HAP-1 (cell line): ENCODE results near the gene CLDN6.

ENCODE experiments used
- DNase-seq, 2 experiments: peaks; one replicate each; pipeline ENCODE4 v3.0.0-alpha.2; 2016 to 2020; ENCODE audit warnings: low spot score in 2 of 2
- H3K27me3 ChIP-seq: fragments of 250-450 bp; sonication (Bioruptor Pico); 2 replicates; pipeline ENCODE4 v1.5.1; 2020; ENCODE audit warnings: low read depth, mild to moderate bottlenecking, moderate library complexity
- H3K36me3 ChIP-seq: fragments of 250-450 bp; sonication (Bioruptor Pico); replicated peaks from 2 replicates; pipeline ENCODE4 v1.5.1; 2020; ENCODE audit warnings: mild to moderate bottlenecking
- H3K4me1 ChIP-seq: fragments of 250-450 bp; sonication (Bioruptor Pico); 2 replicates; pipeline ENCODE4 v1.5.1; 2020; ENCODE audit warnings: mild to moderate bottlenecking
- H3K4me3 ChIP-seq: fragments of 250-450 bp; sonication (Bioruptor Pico); 2 replicates; pipeline ENCODE4 v1.5.1; 2020; ENCODE audit warnings: mild to moderate bottlenecking, moderate library complexity
- H3K9me3 ChIP-seq: fragments of 250-450 bp; sonication (Bioruptor Pico); 2 replicates; pipeline ENCODE4 v1.5.1; 2020; ENCODE audit warnings: mild to moderate bottlenecking, moderate library complexity
- in situ Hi-C: fragments of 300-500 bp; cut with MboI; formaldehyde crosslinking; loops from 3 replicates; pipeline ENCODE4 v1.14.3; 2020; ENCODE audit warnings: low sequenced_read_pairs, inconsistent platforms, mixed read lengths

CLDN6 gene

DNA sequence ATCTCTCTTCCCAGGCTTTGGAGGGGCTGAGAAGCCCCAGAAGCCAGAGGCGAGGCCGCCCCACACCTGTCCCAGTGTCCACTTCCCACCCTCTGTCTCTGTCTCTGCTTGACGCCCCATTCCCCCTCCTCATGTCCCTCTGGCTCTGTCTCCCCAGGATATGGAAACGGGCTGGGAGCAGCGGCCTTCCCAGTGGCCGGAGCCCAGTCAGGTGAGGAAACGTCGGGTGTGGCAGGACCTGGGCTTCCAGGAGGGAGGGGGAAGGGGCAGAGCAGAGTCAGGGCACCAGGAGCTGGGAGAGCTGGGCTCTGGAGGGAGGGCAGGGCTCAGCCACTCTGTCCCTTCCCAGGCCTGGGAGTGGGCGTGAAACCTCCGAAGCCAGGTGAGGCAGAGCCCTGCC is 27.1 kb downstream of the CLDN6 start:
- Histone ChIP-seq H3K27me3 (peaks cover 3% of the 10 kb centered on the region; the same call in 1 of the 2 replicates), H3K36me3 (no peaks in the 10 kb centered on the region), H3K4me1 (no peaks in the 10 kb centered on the region), H3K4me3 (no peak overlapping the region), H3K9me3 (no peaks in the 10 kb centered on the region)
- in situ Hi-C loops = no loop called here
- no peak for DNase-seq

DNA sequence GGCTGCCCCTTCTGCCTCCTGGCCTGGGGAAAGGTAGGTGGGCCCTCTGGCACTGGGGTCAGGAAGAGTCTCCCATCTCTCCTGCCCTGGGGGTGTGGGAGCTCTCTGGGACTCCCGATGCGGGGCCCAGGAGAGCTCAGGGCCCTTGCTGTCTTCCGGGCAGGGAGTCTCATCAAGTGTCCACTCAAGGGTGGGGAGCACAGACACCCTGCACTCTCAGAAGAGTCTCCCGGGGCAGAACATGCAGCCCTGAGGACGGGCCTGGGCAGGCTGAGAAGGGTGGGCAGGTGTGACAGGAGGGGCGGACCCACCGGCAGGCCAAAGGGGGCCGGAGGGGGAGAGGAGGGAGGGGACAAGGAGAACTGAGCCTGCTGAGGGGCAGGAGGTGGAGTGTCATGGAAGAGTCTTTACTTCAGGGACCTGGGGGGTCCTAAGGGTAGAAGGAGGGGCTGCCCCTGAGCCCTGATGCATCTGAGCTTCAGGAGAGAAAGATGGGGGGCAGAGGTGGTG is 29.3 kb downstream of the CLDN6 start:
- H3K36me3 ChIP-seq = no peaks in the 10 kb centered on the region
- H3K4me1 ChIP-seq = peaks cover 4% of the 10 kb centered on the region
- no peak overlapping the region for H3K4me3 ChIP-seq
- in situ Hi-C loops = no loop called here
- peaks cover 3% of the 10 kb centered on the region; the same call in 1 of the 2 replicates for H3K27me3 ChIP-seq
- DNase-seq = no peak
- no peaks in the 10 kb centered on the region for H3K9me3 ChIP-seq

DNA sequence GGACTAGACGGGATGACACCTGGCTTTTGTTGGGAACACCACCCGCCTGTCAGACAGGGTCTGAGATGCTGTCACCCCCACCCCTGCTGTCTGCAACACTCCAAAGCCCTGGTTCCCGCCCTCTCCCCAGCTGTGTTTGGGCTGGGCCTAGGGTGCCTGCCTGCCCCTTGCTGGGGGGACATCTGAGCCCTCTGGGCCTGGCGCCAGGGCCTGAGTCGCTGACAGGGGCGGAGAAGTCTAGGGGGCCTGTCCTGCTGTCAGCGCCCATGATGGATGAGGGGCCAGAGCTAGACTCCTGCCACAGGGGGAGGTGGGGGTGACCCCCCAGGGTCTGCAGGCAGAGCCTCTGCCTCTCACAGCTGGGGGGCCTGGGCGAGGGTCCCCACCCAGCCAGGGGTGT is 30.1 kb downstream of the CLDN6 start:
- H3K4me1 ChIP-seq = peaks cover 7% of the 10 kb centered on the region
- in situ Hi-C loops = no loop called here
- H3K36me3 ChIP-seq = no peaks in the 10 kb centered on the region
- peaks cover 3% of the 10 kb centered on the region; the same call in 1 of the 2 replicates for H3K27me3 ChIP-seq
- no peak overlapping the region for H3K4me3 ChIP-seq
- no peaks in the 10 kb centered on the region for H3K9me3 ChIP-seq
- DNase-seq = no peak

DNA sequence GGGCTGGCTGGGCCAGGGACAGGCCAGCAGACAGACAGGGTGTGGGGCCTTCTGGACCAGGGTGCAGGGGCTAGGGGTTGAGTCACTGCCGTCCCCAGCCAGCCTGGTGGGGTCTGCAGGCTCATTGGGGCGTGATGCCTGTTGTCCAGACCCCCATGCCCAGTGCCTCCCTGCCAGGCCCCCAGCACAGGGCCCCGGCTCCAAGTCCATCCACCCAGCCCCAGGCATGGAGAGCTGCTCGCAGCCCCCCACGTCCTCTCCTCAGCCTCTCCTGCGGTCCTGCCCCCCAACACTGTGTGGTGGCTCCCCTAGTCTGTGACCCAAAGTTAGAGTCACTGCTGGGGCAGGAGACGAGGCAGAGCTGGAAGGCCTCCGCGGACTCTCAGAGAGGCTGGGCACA is 30.7 kb downstream of the CLDN6 start:
- in situ Hi-C loops = no loop called here
- Histone ChIP-seq H3K9me3 (no peaks in the 10 kb centered on the region), H3K4me3 (no peak overlapping the region), H3K36me3 (no peaks in the 10 kb centered on the region), H3K4me1 (peaks cover 7% of the 10 kb centered on the region), H3K27me3 (peaks cover 3% of the 10 kb centered on the region; the same call in 1 of the 2 replicates)
- DNase-seq = no peak

DNA sequence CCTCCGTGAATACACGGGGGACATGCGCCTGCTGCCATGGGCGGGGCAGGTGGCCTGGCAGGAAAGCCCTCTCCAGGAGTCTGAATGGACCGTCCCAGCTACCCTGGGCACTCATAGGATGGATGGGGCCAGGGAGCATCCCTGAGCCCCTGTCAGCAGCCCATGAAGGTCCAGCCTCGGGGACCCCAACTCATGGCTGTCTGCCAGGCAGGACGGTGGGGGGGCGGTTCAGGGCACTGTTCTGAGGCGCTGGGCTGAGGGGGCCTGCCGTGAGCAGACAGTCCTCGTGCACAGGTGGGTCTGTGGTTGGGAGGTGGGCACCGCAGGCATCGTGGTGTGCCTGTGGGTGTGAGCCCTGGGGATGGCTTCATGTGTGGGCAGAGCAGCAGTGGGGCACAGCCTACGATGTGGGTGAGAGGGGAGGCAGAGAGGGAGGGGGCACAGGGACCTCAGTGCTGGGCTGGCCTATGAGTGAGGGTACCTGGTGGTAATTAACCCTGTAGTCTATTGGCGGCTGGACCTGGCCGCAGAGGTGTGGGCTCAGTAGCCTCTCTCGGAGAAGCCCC is 31.3 kb downstream of the CLDN6 start:
- H3K4me3 ChIP-seq = no peak overlapping the region
- DNase-seq = no peak

DNA sequence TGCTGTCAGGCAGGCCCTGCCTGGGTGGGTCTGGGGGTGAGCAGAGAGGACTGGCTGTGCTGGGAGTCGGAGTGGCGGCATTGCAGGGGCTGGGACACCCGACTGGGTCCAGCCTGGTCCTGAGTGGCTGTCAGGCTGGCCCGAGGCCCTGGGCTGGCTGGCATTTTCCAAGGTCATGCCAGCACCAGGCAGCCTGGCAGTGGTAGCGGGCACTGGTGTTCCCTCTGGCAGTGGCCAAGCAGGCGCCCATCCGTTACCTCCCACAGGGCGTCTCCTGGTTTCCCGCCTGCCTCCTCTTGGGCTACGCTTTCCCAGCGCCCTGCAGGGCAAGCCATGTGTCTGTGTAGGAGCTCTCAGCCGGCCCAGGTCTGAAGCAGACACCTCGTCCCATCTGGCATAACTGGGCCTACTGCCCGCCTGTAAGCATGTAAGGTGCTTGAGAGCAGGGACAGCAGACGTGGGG is 32.1 kb downstream of the CLDN6 start:
- Histone ChIP-seq H3K4me1 (peaks cover 17% of the 10 kb centered on the region), H3K36me3 (no peaks in the 10 kb centered on the region), H3K27me3 (peaks cover 3% of the 10 kb centered on the region; the same call in 1 of the 2 replicates), H3K4me3 (no peak overlapping the region), H3K9me3 (no peaks in the 10 kb centered on the region)
- in situ Hi-C loops = no loop called here
- DNase-seq = no peak

More for the DNA sequence above, 31.3 kb downstream of the CLDN6 start:
- Histone ChIP-seq H3K36me3 (no peaks in the 10 kb centered on the region), H3K4me1 (peaks cover 9% of the 10 kb centered on the region), H3K9me3 (no peaks in the 10 kb centered on the region), H3K27me3 (peaks cover 3% of the 10 kb centered on the region; the same call in 1 of the 2 replicates)
- in situ Hi-C loops = no loop called here

DNA sequence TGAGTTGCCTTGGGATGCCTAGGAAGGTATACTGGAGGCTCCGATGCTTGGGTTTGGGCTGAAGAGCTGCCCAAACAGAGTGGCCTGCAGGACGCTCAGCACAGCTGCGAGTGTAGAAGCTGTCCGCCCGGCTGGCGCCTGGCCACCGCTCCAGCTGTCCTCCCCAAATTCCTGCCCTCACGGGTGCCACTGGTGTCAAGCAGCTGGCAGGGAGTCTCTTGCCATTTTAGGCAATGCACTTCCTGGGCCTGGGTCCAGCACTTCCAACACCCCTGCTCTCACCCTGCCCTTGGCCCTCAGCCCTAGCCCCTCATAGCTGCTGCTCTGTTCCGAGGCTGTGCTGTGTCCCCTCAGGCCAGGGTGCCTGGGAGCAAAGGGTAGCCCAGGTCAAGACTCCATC is 32.5 kb downstream of the CLDN6 start:
- peaks cover 3% of the 10 kb centered on the region; the same call in 1 of the 2 replicates for H3K27me3 ChIP-seq
- H3K9me3 ChIP-seq = no peaks in the 10 kb centered on the region
- in situ Hi-C loops = no loop called here
- DNase-seq = no peak
- H3K36me3 ChIP-seq = no peaks in the 10 kb centered on the region
- no peak overlapping the region for H3K4me3 ChIP-seq
- H3K4me1 ChIP-seq = peaks cover 21% of the 10 kb centered on the region

DNA sequence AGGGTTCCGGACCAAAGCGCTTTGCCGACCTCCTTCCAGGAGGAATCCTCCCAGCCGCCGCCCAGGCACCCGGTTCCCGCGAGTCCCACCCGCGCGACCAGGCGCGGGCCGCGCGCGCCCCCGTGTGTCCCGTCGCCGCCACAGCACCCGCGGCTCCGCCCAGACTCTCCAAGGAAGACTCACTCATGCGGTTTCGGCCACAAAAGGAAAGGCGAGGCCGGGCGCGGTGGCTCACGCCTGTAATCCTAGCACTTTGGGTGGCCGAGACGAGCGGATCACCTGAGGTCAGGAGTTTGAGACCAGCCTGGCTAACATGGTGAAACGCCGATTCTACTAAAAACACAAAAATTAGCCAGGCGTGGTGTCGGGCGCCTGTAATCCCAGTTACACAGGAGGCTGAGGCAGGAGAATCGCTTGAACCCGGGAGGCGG is 34.3 kb downstream of the CLDN6 start:
- Histone ChIP-seq H3K9me3 (no peaks in the 10 kb centered on the region), H3K27me3 (no peaks in the 10 kb centered on the region), H3K4me3 (0 out of 2 replicates have a peak overlapping the region, but pooled peaks have one; percentile 14), H3K36me3 (peaks cover 7% of the 10 kb centered on the region), H3K4me1 (peaks cover 30% of the 10 kb centered on the region)
- DNase-seq = peak; percentile 79 to 93
- in situ Hi-C loops = no loop called here

DNA sequence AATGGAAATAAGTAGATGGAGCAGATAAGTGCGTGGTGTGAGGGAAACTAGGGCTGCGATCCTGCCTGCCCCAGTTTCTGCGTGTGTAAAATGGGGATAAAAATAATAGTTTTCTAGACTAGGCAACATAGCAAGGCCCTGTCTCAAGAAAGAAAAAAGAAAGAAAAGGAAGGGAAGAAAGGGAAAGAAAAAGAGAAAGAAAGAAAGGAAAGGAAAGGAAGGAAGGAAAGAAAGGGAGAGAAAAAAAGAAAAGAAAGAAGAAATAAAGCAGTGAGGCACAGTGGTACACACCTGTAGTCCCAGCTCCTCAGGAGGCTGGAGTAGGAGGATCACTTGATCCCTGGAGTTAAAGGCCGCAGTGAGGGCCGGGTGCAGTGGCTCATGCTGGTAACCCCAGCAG is 35.6 kb downstream of the CLDN6 start:
- no peak for DNase-seq
- H3K9me3 ChIP-seq = no peaks in the 10 kb centered on the region
- H3K36me3 ChIP-seq = peaks cover 20% of the 10 kb centered on the region
- H3K4me1 ChIP-seq = peaks cover 37% of the 10 kb centered on the region
- no peaks in the 10 kb centered on the region for H3K27me3 ChIP-seq
- H3K4me3 ChIP-seq = no peak overlapping the region
- in situ Hi-C loops = no loop called here

DNA sequence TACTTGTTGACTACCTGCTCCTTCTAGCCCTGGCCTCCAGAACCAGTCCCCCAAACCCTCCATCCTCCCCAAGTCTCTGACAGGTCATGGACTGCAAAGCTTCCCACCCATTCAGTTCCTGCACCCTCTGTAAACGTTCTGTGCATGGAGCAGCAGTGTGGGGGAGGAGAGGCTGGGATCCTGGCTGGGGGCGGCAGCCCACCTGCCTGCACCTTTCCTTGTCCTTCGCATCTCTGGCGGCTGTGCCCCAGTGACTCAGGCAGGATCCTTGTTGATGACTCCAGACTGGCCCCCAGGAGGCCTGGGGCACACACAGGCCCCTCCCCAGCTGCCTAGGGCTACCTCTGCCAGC is 36.1 kb downstream of the CLDN6 start:
- no peaks in the 10 kb centered on the region for H3K9me3 ChIP-seq
- in situ Hi-C loops = no loop called here
- peaks cover 26% of the 10 kb centered on the region for H3K36me3 ChIP-seq
- no peaks in the 10 kb centered on the region for H3K27me3 ChIP-seq
- peaks cover 37% of the 10 kb centered on the region for H3K4me1 ChIP-seq
- DNase-seq = no peak
- H3K4me3 ChIP-seq = no peak overlapping the region

DNA sequence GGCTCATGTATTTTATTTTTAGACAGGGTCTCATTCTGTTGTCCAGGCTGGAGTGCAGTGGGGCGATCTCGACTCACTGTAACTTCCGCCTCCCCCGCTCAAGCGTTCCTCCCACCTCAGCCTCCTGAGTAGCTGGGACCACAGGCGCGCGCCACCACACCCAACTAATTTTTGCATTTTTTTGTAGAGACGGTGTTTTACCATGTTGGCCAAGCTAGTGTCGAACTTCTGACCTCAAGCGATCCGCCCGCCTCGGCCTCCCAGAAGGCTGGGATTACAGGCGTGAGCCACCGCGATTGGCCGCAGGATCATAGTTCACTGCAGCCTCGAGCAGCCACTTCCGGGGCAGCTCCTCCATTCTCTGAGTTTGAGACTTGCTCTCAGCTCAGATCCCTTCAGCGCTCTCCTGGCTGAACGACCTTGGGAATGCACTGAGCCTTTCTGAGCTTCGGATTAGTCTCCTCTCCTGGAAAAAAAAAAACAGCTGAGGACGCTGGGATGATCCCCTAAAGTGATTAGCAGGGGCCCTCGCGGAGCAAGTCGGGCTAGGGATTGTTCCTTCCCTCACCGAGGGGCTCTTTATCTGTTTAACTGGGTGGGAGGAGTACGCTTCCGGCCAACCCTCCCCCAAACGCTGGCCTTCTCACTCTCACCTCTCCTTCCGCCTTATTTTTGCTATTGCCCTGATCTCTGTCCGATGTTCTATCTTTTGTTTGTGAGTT is 36.6 kb downstream of the CLDN6 start:
- peaks cover 37% of the 10 kb centered on the region for H3K4me1 ChIP-seq
- no peaks in the 10 kb centered on the region for H3K9me3 ChIP-seq
- peak in 1 of 2 experiments; percentile 57 for DNase-seq
- H3K4me3 ChIP-seq = peak overlapping the region; percentile 78; the same call in 1 of the 2 replicates
- no peaks in the 10 kb centered on the region for H3K27me3 ChIP-seq
- H3K36me3 ChIP-seq = peaks cover 31% of the 10 kb centered on the region
- in situ Hi-C loops = no loop called here

DNA sequence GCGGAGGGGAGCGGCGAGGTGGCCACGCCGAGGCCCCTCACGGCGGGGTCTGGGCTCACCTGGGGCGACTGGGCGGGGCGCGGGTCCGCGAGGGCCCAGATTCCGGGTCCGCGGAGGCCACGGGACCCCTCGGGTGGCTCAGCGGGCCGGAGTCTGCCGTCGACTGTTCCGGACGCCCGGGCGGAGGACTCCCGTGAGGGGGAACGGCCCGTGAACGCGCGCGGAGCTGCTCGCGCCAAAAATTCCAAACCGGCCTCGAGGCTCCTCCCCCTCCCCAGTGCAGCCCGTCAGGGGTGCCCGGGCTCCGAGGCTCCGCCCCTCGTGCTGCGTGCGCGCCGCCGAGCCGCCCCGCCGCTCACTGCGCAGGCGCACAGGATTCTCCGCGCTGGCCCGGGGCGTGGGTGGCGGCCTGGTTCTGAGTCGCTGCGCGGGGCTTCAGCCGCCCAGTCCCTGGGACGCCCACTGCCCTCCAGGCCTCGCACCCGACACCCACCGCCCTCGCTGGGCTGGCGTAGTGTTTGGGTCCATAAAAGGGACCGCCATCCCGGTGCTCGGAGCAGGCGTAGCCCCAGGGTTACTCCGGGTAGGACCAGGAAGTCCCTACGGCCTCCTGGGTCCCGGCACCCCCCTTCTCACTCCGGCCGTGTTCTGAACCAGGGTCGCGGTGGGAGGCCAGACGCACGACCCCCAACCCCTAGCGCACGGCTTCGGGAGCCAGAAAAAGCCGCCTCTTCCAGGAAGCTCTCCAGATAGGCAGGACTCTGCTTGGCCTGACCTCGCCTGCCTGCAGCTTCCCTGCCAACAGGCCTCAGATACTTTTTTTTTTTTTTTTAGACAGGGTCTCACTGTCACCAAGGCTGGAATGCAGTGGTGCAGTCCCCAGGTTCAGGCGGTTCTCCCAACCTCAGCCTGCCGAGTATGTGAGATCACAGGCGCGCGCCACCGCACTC is 37.5 kb downstream of the CLDN6 start, which contains the start of gene PKMYT1:
PKMYT1 (minus strand) TSS at position 220 of the 950 bp plus-strand sequence. CDS start 789 bp downstream, outside the sequence.
- DNase-seq = peak; percentile 84 to 95
- Histone ChIP-seq H3K4me1 (peaks cover 37% of the 10 kb centered on the region), H3K27me3 (no peaks in the 10 kb centered on the region), H3K9me3 (no peaks in the 10 kb centered on the region), H3K4me3 (peak within 1 kb of the TSS; percentile 78), H3K36me3 (peaks cover 39% of the 10 kb centered on the region)
- in situ Hi-C loops = no loop called here

DNA sequence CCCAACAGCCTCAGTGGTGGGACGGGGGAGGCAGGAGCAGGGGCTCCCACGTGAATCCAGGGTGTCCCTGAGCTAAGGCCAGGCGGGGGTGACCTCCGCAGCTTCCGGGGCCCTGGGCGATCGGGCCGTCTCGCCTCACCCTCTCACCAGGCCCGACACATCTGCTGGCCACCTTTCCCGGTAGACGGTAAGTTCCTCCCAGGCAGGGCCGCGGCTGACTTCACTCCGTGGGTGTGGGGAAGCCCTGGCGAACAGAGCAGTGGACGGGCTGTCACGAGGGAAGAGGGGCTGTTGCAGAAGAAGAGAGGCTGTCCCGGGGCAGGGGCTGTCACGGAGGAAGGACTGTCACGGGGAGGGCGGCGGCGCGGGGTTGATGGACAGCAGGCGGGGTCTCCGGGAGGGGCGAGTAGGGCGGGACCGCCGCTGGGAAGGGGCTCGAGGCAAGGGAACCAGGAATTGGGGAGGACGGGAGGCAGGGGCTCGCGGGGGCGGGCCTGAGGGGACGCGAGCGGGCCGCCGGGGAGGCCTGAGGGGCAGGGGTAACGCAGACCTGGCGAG is 38.2 kb downstream of the CLDN6 start:
- Histone ChIP-seq H3K9me3 (no peaks in the 10 kb centered on the region), H3K4me3 (peak overlapping the region; percentile 78), H3K4me1 (peaks cover 37% of the 10 kb centered on the region), H3K36me3 (peaks cover 47% of the 10 kb centered on the region), H3K27me3 (no peaks in the 10 kb centered on the region)
- in situ Hi-C loops = no loop called here
- peak in 1 of 2 experiments; percentile 76 for DNase-seq
